ENCODE data around the gene TTC12. TPM values are rescaled to one million over a fixed set of nuclear protein-coding genes. Genes with fewer than 3 reads are reported as not detected.

The TTC12 gene
- total RNA-seq, 2 donors from 2014 or later: 19.5 to 26.7 TPM

DNA sequence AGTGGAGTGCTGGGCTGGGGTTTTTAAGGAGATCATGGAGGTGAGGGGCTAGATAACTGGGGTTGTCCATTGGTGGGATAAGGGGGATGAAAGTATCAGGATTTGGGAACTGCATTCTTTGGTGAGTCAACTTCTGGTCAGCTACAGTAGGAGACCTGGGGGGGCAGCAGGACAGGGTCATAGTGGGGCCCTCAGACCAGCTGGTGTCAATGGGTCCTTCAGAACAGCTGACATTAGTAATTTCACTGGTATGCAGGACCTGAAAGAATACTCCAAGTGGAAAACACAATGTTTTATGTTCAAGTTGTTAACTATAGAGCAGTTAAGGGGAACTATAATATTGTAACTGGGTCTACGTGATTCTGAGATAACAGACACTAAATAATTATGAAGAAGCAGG is 2.8 kb upstream of the TTC12 start:
- Histone ChIP-seq H3K9ac (ENCODE audit: extremely low read depth, low read length, poor library complexity, severe bottlenecking) (no peak overlapping the region), H3K27ac (ENCODE audit: low read depth, low read length) (no peak overlapping the region), H3K4me3 (ENCODE audit: low read length) (no peak overlapping the region), H3K9me3 (ENCODE audit: control insufficient read depth, low read length) (no peaks in the 10 kb centered on the region), H3K4me1 (ENCODE audit: control insufficient read depth, insufficient read depth, low read length) (no peaks in the 10 kb centered on the region), H3K36me3 (ENCODE audit: control insufficient read depth, insufficient read depth, low read length) (no peaks in the 10 kb centered on the region), H3K27me3 (ENCODE audit: control insufficient read depth, insufficient read depth, low read length, poor library complexity, severe bottlenecking) (peaks cover 18% of the 10 kb centered on the region)
- Mint-ChIP-seq H3K4me3 (no peak overlapping the region), H3K27me3 (ENCODE audit: insufficient read depth) (peaks cover 31% of the 10 kb centered on the region), H3K4me1 (peaks cover 10% of the 10 kb centered on the region), H3K27ac (no peak overlapping the region), H3K36me3 (ENCODE audit: low read depth) (no peaks in the 10 kb centered on the region), H3K9me3 (no peaks in the 10 kb centered on the region)
- no peak for DNase-seq
- 89 to 95% methylated on average over 1 of the region's 1 CpG for WGBS, 2 experiments (ENCODE audit: insufficient coverage in 1 of 2, insufficient read length in 1 of 2)
- TF ChIP-seq, protein P1, sequence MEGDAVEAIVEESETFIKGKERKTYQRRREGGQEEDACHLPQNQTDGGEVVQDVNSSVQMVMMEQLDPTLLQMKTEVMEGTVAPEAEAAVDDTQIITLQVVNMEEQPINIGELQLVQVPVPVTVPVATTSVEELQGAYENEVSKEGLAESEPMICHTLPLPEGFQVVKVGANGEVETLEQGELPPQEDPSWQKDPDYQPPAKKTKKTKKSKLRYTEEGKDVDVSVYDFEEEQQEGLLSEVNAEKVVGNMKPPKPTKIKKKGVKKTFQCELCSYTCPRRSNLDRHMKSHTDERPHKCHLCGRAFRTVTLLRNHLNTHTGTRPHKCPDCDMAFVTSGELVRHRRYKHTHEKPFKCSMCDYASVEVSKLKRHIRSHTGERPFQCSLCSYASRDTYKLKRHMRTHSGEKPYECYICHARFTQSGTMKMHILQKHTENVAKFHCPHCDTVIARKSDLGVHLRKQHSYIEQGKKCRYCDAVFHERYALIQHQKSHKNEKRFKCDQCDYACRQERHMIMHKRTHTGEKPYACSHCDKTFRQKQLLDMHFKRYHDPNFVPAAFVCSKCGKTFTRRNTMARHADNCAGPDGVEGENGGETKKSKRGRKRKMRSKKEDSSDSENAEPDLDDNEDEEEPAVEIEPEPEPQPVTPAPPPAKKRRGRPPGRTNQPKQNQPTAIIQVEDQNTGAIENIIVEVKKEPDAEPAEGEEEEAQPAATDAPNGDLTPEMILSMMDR (conservative IDR thresholded peaks at IDR 0.05): no peak

- Histone ChIP-seq H3K4me1 (ENCODE audit: control insufficient read depth, insufficient read depth, low read length) (no peaks in the 10 kb centered on the region), H3K27me3 (ENCODE audit: control insufficient read depth, insufficient read depth, low read length, poor library complexity, severe bottlenecking) (peaks cover 10% of the 10 kb centered on the region), H3K9me3 (ENCODE audit: control insufficient read depth, low read length) (peaks cover 6% of the 10 kb centered on the region), H3K27ac (ENCODE audit: low read depth, low read length) (no peak overlapping the region), H3K9ac (ENCODE audit: extremely low read depth, low read length, poor library complexity, severe bottlenecking) (no peak overlapping the region), H3K4me3 (ENCODE audit: low read length) (no peak overlapping the region), H3K36me3 (ENCODE audit: control insufficient read depth, insufficient read depth, low read length) (peaks cover 12% of the 10 kb centered on the region)
- Mint-ChIP-seq H3K36me3 (ENCODE audit: low read depth) (peaks cover 14% of the 10 kb centered on the region), H3K4me3 (no peak overlapping the region), H3K27me3 (ENCODE audit: insufficient read depth) (peaks cover 21% of the 10 kb centered on the region), H3K9me3 (peaks cover 4% of the 10 kb centered on the region), H3K27ac (no peak overlapping the region), H3K4me1 (peaks cover 18% of the 10 kb centered on the region)
- no peak for DNase-seq
- WGBS, 2 experiments (ENCODE audit: insufficient coverage in 1 of 2, insufficient read length in 1 of 2): 63 to 97% methylated on average over 1 to 3 of the region's 3 CpGs
- TF ChIP-seq, protein P1 (conservative IDR thresholded peaks at IDR 0.05): no peak
These were observed 782 bp upstream of the TTC12 start for GRCh38 chr11:113313601-113314000.

- TF ChIP-seq, protein P1 (conservative IDR thresholded peaks at IDR 0.05): no peak
- H3K27ac ChIP-seq (ENCODE audit: low read depth, low read length): no peak overlapping the region
- H3K9me3 ChIP-seq (ENCODE audit: control insufficient read depth, low read length): peaks cover 6% of the 10 kb centered on the region
These were observed 356 bp upstream of the TTC12 start for GRCh38 chr11:113314065-113314388.

More at GRCh38 chr11:113314065-113314388, 356 bp upstream of the TTC12 start:
- H3K4me3 Mint-ChIP-seq: peak overlapping the region; percentile 72
- Histone ChIP-seq H3K9ac (ENCODE audit: extremely low read depth, low read length, poor library complexity, severe bottlenecking) (no peak overlapping the region), H3K4me3 (ENCODE audit: low read length) (peak overlapping the region; percentile 68), H3K27me3 (ENCODE audit: control insufficient read depth, insufficient read depth, low read length, poor library complexity, severe bottlenecking) (peaks cover 10% of the 10 kb centered on the region), H3K4me1 (ENCODE audit: control insufficient read depth, insufficient read depth, low read length) (no peaks in the 10 kb centered on the region), H3K36me3 (ENCODE audit: control insufficient read depth, insufficient read depth, low read length) (peaks cover 13% of the 10 kb centered on the region)
- H3K27ac Mint-ChIP-seq: no peak overlapping the region
- peaks cover 4% of the 10 kb centered on the region for H3K9me3 Mint-ChIP-seq
- H3K27me3 Mint-ChIP-seq (ENCODE audit: insufficient read depth): peaks cover 18% of the 10 kb centered on the region
- peaks cover 18% of the 10 kb centered on the region for H3K36me3 Mint-ChIP-seq (ENCODE audit: low read depth)
- peaks cover 18% of the 10 kb centered on the region for H3K4me1 Mint-ChIP-seq
- no peak for DNase-seq
- 18 to 19% methylated on average over 8 to 9 of the region's 9 CpGs for WGBS, 2 experiments (ENCODE audit: insufficient coverage in 1 of 2, insufficient read length in 1 of 2)

Measured in endodermal cell (in vitro differentiated cells).